SK-N-SH treated with all-trans-retinoic acid at 6 μM for 48 hours (cell line): Measurements from ENCODE around the gene ARMC7.

Experiments used
- ATAC-seq: fragments of 200-7000 bp; cut with Tn5 transposase; 3 replicates; pipeline ENCODE4 v1.9.1; 2020; ENCODE audit warnings: mild to moderate bottlenecking, moderate library complexity
- ARNTL ChIP-seq: fragments of 450-650 bp; formaldehyde crosslinking; IDR thresholded peaks from 2 replicates; pipeline ENCODE4 v1.5.0; 2020; ENCODE audit warnings: low read depth, mild to moderate bottlenecking, moderate library complexity, borderline replicate concordance
- BACH2 ChIP-seq: fragments of 250-450 bp; sonication (Bioruptor Pico); IDR thresholded peaks from 2 replicates; pipeline ENCODE4 v1.9.0; 2021; ENCODE audit warnings: mild to moderate bottlenecking, borderline replicate concordance
- CSDC2 ChIP-seq: fragments of 250-450 bp; sonication (Bioruptor Pico); IDR thresholded peaks from 2 replicates; pipeline ENCODE4 v1.5.0; 2020; ENCODE audit warnings: mild to moderate bottlenecking, moderate library complexity
- ESRRG ChIP-seq: fragments of 250-450 bp; sonication (Bioruptor Pico); IDR thresholded peaks from 2 replicates; pipeline ENCODE4 v1.6.1; 2021; ENCODE audit warnings: mild to moderate bottlenecking
- GLIS3 ChIP-seq: fragments of 250-450 bp; sonication (Bioruptor Pico); IDR thresholded peaks from 2 replicates; pipeline ENCODE4 v1.5.0; 2020; ENCODE audit warnings: mild to moderate bottlenecking, moderate library complexity
- ISL1 ChIP-seq: fragments of 250-450 bp; sonication (Bioruptor Pico); IDR thresholded peaks from 2 replicates; pipeline ENCODE4 v2.1.2; 2022; ENCODE audit warnings: mild to moderate bottlenecking, moderate library complexity
- PPARA ChIP-seq: fragments of 250-450 bp; sonication (Bioruptor Pico); IDR thresholded peaks from 2 replicates; pipeline ENCODE4 v1.5.0; 2020; ENCODE audit warnings: mild to moderate bottlenecking, borderline replicate concordance
- RARB ChIP-seq: fragments of 250-450 bp; sonication (Bioruptor Pico); IDR thresholded peaks from 2 replicates; pipeline ENCODE4 v1.8.0; 2021; ENCODE audit warnings: mild to moderate bottlenecking, moderate library complexity
- SNAI2 ChIP-seq: fragments of 250-450 bp; sonication (Bioruptor Pico); IDR thresholded peaks from 2 replicates; pipeline ENCODE4 v1.5.0; 2020; ENCODE audit warnings: mild to moderate bottlenecking, moderate library complexity
- TCF4 ChIP-seq: fragments of 250-450 bp; sonication (Bioruptor Pico); IDR thresholded peaks from 2 replicates; pipeline ENCODE4 v1.8.0; 2021; ENCODE audit warnings: mild to moderate bottlenecking, moderate library complexity, borderline replicate concordance
- TOX ChIP-seq: fragments of 250-450 bp; sonication (Bioruptor Pico); IDR thresholded peaks from 2 replicates; pipeline ENCODE4 v1.8.0; 2021; ENCODE audit warnings: mild to moderate bottlenecking, moderate library complexity, borderline replicate concordance
- ZC3H10 ChIP-seq: fragments of 250-450 bp; sonication (Bioruptor Pico); IDR thresholded peaks from 2 replicates; pipeline ENCODE4 v1.5.1; 2021; ENCODE audit warnings: mild to moderate bottlenecking, moderate library complexity
- ZFP3 ChIP-seq: fragments of 250-450 bp; sonication (Bioruptor Pico); IDR thresholded peaks from 2 replicates; pipeline ENCODE4 v1.5.0; 2020; ENCODE audit warnings: mild to moderate bottlenecking, moderate library complexity
- ZFP30 ChIP-seq: fragments of 450-650 bp; formaldehyde crosslinking; IDR thresholded peaks from 2 replicates; pipeline ENCODE4 v1.5.0; 2022; ENCODE audit warnings: mild to moderate bottlenecking, moderate library complexity
- ZNF565 ChIP-seq: fragments of 450-650 bp; formaldehyde crosslinking; conservative IDR thresholded peaks from 2 replicates; pipeline ENCODE4 v1.5.0; 2020; ENCODE audit warnings: low read depth, mild to moderate bottlenecking, moderate library complexity
- ZNF70 ChIP-seq: fragments of 450-650 bp; formaldehyde crosslinking; IDR thresholded peaks from 2 replicates; pipeline ENCODE4 v1.5.0; 2020; ENCODE audit warnings: mild to moderate bottlenecking, moderate library complexity
- ZNF8 ChIP-seq: fragments of 450-650 bp; formaldehyde crosslinking; IDR thresholded peaks from 2 replicates; pipeline ENCODE4 v1.5.0; 2020; ENCODE audit warnings: mild to moderate bottlenecking, moderate library complexity
- TF ChIP-seq, protein P1 (sequence below): fragments of 250-450 bp; sonication (Bioruptor Pico); IDR thresholded peaks from 2 replicates; pipeline ENCODE4 v1.5.1; 2021; ENCODE audit warnings: mild to moderate bottlenecking, moderate library complexity
- TF ChIP-seq, protein P2 (sequence below): fragments of 250-450 bp; sonication (Bioruptor Pico); IDR thresholded peaks from 2 replicates; pipeline ENCODE4 v1.8.0; 2020; ENCODE audit warnings: mild to moderate bottlenecking, moderate library complexity, borderline replicate concordance
- TF ChIP-seq, protein P3 (sequence below): fragments of 250-450 bp; sonication (Bioruptor Pico); IDR thresholded peaks from 2 replicates; pipeline ENCODE4 v1.5.0; 2020; ENCODE audit warnings: mild to moderate bottlenecking, moderate library complexity
- TF ChIP-seq, protein P4 (sequence below): fragments of 250-450 bp; sonication (Bioruptor Pico); IDR thresholded peaks from 2 replicates; pipeline ENCODE4 v1.8.0; 2021; ENCODE audit warnings: low read depth, mild to moderate bottlenecking, moderate library complexity, borderline replicate concordance
- TF ChIP-seq, protein P5 (sequence below): fragments of 250-450 bp; sonication (Bioruptor Pico); IDR thresholded peaks from 2 replicates; pipeline ENCODE4 v1.5.1; 2020; ENCODE audit warnings: low read depth, mild to moderate bottlenecking, moderate library complexity

ARMC7 gene

DNA sequence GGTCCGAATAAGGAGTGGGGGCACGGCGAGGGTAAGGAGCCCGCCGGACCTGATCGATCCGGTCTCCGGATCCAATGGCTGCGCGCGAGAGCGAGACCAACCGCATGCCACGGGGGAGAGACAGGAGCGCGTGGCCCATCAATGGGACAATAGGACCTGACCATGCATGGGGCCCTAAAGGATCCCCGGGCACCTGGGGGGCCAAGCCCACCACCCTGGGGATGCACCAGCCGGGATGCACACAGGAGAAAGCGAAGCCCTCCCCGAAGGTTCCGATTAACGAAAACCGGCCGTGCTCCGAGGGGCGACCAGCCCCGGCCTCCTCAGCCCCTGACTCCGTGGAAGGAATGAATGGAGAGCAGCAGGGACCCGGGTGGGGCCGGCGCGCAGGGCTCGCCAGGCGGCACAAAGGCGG, 44.0 kb downstream of the ARMC7 start:
- TF ChIP-seq, protein P1, sequence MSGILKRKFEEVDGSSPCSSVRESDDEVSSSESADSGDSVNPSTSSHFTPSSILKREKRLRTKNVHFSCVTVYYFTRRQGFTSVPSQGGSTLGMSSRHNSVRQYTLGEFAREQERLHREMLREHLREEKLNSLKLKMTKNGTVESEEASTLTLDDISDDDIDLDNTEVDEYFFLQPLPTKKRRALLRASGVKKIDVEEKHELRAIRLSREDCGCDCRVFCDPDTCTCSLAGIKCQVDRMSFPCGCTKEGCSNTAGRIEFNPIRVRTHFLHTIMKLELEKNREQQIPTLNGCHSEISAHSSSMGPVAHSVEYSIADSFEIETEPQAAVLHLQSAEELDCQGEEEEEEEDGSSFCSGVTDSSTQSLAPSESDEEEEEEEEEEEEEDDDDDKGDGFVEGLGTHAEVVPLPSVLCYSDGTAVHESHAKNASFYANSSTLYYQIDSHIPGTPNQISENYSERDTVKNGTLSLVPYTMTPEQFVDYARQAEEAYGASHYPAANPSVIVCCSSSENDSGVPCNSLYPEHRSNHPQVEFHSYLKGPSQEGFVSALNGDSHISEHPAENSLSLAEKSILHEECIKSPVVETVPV (CRISPR knock-in tag): peak; percentile 47; the same call in 1 of the 2 replicates
- no peak for TF ChIP-seq ZNF8 (CRISPR knock-in tag)
- no peak for TF ChIP-seq ZFP3 (CRISPR knock-in tag)
- TF ChIP-seq ZC3H10 (CRISPR knock-in tag): no peak
- TF ChIP-seq, protein P2, sequence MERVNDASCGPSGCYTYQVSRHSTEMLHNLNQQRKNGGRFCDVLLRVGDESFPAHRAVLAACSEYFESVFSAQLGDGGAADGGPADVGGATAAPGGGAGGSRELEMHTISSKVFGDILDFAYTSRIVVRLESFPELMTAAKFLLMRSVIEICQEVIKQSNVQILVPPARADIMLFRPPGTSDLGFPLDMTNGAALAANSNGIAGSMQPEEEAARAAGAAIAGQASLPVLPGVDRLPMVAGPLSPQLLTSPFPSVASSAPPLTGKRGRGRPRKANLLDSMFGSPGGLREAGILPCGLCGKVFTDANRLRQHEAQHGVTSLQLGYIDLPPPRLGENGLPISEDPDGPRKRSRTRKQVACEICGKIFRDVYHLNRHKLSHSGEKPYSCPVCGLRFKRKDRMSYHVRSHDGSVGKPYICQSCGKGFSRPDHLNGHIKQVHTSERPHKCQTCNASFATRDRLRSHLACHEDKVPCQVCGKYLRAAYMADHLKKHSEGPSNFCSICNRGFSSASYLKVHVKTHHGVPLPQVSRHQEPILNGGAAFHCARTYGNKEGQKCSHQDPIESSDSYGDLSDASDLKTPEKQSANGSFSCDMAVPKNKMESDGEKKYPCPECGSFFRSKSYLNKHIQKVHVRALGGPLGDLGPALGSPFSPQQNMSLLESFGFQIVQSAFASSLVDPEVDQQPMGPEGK: no peak
- TF ChIP-seq, protein P3, sequence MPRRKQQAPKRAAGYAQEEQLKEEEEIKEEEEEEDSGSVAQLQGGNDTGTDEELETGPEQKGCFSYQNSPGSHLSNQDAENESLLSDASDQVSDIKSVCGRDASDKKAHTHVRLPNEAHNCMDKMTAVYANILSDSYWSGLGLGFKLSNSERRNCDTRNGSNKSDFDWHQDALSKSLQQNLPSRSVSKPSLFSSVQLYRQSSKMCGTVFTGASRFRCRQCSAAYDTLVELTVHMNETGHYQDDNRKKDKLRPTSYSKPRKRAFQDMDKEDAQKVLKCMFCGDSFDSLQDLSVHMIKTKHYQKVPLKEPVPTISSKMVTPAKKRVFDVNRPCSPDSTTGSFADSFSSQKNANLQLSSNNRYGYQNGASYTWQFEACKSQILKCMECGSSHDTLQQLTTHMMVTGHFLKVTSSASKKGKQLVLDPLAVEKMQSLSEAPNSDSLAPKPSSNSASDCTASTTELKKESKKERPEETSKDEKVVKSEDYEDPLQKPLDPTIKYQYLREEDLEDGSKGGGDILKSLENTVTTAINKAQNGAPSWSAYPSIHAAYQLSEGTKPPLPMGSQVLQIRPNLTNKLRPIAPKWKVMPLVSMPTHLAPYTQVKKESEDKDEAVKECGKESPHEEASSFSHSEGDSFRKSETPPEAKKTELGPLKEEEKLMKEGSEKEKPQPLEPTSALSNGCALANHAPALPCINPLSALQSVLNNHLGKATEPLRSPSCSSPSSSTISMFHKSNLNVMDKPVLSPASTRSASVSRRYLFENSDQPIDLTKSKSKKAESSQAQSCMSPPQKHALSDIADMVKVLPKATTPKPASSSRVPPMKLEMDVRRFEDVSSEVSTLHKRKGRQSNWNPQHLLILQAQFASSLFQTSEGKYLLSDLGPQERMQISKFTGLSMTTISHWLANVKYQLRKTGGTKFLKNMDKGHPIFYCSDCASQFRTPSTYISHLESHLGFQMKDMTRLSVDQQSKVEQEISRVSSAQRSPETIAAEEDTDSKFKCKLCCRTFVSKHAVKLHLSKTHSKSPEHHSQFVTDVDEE (CRISPR knock-in tag): no peak
- peak; percentile 9 for ATAC-seq

DNA sequence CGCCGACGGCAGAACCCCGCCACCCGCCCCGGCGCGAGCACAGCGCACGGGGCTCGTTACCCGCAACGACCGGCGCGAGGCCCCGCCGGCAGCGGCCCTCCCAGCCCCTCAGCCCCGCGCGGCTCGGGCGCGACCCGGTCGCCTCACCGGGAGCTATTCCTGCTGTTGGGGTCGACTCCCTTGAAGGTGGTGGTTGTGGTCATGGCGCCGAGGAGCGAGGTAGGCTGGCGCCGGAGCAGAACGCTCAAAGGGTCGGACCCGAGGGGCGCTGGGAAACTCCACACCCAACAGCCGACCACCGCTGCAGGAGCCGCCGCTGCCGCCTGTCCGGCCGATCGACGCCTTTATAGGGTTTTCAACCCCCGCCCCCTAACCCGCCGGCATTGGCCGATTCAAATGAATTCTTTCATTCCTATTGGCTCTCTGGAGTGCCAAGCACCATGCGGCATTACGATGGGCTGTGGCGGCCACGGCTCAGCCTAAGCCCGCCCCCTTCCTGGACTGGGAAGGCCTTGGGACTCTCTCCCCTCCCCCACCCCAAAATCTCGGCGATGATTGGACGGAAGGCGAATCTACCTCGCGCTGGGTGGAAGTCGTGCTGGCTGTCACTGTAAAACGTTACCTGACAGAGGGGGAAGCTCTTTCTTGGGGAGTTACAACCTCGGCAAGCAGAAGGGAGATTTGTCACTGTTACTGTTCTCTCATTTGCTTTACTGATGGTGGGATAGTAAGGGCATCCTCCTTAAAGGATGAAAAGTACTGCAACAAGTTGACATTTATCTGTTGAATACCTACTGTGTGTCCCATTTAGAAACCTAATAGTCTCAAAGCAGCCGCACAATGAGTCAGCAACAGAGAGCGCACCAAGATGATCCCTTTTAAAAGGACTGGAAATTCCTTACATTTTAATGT, 44.7 kb downstream of the ARMC7 start, which contains the start of gene JPT1:
Gene JPT1 (minus strand): TSS at position 318 of the 912 bp plus-strand sequence. CDS start 115 bp downstream, at position 203.
- ATAC-seq: peak; percentile 93
- TF ChIP-seq ZNF70 (CRISPR knock-in tag): peak; percentile 51
- peak; percentile 97 for TF ChIP-seq GLIS3
- TF ChIP-seq PPARA (CRISPR knock-in tag): no peak
- TF ChIP-seq, protein P3 (CRISPR knock-in tag): peak; percentile 58
- no peak for TF ChIP-seq CSDC2 (CRISPR knock-in tag)
- TF ChIP-seq, protein P4, sequence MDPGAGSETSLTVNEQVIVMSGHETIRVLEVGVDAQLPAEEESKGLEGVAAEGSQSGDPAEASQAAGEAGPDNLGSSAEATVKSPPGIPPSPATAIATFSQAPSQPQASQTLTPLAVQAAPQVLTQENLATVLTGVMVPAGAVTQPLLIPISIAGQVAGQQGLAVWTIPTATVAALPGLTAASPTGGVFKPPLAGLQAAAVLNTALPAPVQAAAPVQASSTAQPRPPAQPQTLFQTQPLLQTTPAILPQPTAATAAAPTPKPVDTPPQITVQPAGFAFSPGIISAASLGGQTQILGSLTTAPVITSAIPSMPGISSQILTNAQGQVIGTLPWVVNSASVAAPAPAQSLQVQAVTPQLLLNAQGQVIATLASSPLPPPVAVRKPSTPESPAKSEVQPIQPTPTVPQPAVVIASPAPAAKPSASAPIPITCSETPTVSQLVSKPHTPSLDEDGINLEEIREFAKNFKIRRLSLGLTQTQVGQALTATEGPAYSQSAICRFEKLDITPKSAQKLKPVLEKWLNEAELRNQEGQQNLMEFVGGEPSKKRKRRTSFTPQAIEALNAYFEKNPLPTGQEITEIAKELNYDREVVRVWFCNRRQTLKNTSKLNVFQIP (CRISPR knock-in tag): no peak
- no peak for TF ChIP-seq RARB (CRISPR knock-in tag)
- no peak for TF ChIP-seq ZNF8 (CRISPR knock-in tag)
- no peak for TF ChIP-seq SNAI2 (CRISPR knock-in tag)
- no peak for TF ChIP-seq ISL1 (CRISPR knock-in tag)
- TF ChIP-seq, protein P5, sequence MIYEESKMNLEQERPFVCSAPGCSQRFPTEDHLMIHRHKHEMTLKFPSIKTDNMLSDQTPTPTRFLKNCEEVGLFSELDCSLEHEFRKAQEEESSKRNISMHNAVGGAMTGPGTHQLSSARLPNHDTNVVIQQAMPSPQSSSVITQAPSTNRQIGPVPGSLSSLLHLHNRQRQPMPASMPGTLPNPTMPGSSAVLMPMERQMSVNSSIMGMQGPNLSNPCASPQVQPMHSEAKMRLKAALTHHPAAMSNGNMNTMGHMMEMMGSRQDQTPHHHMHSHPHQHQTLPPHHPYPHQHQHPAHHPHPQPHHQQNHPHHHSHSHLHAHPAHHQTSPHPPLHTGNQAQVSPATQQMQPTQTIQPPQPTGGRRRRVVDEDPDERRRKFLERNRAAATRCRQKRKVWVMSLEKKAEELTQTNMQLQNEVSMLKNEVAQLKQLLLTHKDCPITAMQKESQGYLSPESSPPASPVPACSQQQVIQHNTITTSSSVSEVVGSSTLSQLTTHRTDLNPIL (CRISPR knock-in tag): no peak
- 0 out of 2 replicates have a peak, but pooled peaks have one; percentile 24 for TF ChIP-seq ZFP3 (CRISPR knock-in tag)
- TF ChIP-seq, protein P1 (CRISPR knock-in tag): peak; percentile 78; the same call in 1 of the 2 replicates
- TF ChIP-seq, protein P2: peak; percentile 49; the same call in 1 of the 2 replicates
- TF ChIP-seq ESRRG (CRISPR knock-in tag): no peak
- no peak; the same call in 1 of the 2 replicates for TF ChIP-seq ZFP30
- TF ChIP-seq TCF4 (CRISPR knock-in tag): no peak
- TF ChIP-seq TOX: no peak
- 0 out of 2 replicates have a peak, but pooled peaks have one; percentile 50 for TF ChIP-seq ZNF565 (CRISPR knock-in tag)
- TF ChIP-seq ARNTL (CRISPR knock-in tag): no peak
- peak; percentile 66; the same call in 1 of the 2 replicates for TF ChIP-seq ZC3H10 (CRISPR knock-in tag)
- no peak for TF ChIP-seq BACH2 (CRISPR knock-in tag)
